GM19023 (cell line): Measurements from ENCODE around the gene GLDN.
"Not testable (repeated sequence)": the region's sequence is repeated elsewhere in the genome, so short reads cannot be mapped to it uniquely, and the experiment has no call there.

Source experiments
- ATAC-seq: cut with Tn5 transposase; IDR thresholded peaks from one replicate; pipeline ENCODE4 v1.9.1; 2021; ENCODE audit warnings: mild to moderate bottlenecking, moderate library complexity; ENCODE audit not compliant: unreplicated experiment

Gene GLDN

DNA sequence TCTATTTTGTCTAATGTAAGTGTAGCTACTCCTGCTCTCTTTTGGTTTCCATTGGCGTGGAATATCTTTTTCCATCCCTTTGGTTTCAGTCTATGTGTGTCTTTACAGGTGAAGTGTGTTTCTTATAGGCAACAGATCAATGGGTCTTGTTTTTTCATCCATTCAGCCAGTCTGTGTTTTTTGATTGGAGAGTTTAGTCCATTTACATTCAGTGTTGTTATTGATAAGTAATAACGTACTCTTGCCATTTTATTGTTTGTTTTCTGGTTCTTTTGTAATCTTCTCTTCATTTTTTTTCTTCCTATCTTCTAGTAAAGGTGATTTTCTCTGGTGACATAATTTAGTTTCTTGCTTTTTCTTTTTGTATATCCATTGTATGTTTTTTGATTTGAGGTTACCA is 97.1 kb downstream of the GLDN start:
- no peak for ATAC-seq

DNA sequence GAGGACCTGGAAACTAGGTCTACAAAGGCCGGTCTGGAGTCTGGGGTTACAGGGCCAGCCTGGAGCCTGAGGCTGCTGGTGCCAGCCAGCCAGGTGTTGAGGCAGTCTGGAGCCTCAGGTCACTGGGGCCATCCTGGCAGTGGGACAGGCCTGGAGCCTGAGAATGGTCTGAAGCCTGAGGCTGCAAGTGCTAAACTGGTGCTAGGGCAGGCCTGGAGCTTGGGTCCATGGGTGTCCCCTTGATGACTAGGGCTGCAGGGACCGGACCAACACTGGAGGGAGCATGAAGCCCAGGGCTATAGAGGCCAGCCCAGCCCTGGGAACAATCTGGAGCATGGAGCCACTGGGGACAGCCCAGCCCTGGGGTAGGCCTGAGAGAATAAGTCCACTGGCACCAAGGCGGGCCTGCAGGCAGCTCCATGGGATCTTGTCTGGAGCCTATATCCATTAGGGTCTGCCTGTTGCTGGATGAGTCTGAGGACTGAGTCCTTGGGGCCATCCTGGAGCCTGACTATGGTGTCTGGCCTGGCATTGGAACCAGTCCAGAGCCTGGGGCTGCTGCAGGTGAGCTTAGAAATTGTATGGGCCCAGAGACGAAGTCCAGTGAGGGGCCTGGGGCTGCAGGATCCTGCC is 101.9 kb downstream of the GLDN start:
- ATAC-seq, result no peak

DNA sequence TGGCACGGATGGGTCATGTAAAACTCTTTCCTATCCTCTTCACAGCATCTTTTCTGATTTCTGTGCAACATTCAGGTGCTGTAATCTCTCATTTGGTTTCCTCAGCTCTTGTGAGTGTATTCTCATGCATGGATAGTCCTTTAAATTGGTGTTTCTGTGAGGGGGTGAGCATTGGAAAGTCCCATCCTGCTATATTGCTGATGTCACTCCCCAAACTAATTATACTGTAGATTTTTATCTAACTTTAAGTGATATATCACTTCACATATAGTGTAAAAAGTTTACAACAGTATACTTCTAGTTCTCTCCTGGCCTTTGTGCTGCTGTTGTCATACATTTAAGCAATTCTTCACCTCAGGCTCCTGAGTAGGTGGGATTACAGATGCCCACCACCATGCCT is 102.7 kb downstream of the GLDN start:
- no peak for ATAC-seq

DNA sequence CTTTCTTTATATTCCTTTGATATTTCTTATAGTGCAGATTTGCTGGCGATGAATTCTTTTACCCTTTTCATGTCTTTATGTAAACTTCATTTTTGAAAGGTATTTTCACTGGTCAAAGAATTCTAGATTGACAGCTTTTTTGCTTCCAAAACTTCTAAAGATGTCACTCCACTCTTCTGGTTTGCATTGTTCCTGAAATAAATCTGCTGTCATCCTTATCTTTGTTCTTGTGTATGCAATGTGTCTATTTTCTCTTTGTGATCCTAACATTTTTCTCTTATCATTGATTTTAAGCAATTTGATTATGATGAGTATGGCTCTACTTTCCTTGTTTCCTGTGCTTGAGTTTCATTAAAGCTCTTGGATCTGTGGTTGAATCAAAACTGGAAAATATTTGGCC is 103.4 kb downstream of the GLDN start:
- ATAC-seq, result no peak

DNA sequence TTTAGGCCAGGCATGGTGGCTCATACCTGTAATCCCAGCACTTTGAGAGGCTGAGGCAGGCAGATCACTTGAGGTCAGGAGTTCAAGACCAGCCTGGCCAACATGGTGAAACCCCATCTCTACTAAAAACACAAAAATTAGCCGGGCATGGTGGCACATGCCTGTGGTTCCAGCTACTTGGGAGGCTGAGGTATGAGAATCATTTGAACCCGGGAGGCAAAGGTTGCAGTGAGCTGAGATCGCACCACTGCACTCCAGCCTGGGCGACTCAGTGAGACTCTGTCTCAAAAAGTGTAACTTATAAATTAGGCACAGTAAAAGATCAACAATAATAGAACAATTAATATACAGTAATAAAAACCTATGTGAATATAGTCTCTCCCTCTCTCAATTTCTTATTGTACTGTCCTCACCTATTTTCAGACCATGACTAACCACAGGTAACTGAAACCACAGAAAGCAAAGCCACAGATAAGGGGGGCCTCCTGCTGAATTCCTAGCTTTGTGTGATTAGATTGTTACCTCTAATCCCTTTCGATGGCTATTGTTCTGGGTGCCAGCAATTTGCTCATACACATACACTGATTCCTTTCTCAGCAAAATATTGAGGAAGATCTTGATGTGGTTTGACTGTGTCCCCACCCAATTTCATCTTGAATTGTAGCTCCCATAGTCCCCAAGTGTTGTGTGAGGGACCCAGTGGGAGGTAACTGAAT is 104.7 kb downstream of the GLDN start:
- ATAC-seq, result not testable (repeated sequence)

DNA sequence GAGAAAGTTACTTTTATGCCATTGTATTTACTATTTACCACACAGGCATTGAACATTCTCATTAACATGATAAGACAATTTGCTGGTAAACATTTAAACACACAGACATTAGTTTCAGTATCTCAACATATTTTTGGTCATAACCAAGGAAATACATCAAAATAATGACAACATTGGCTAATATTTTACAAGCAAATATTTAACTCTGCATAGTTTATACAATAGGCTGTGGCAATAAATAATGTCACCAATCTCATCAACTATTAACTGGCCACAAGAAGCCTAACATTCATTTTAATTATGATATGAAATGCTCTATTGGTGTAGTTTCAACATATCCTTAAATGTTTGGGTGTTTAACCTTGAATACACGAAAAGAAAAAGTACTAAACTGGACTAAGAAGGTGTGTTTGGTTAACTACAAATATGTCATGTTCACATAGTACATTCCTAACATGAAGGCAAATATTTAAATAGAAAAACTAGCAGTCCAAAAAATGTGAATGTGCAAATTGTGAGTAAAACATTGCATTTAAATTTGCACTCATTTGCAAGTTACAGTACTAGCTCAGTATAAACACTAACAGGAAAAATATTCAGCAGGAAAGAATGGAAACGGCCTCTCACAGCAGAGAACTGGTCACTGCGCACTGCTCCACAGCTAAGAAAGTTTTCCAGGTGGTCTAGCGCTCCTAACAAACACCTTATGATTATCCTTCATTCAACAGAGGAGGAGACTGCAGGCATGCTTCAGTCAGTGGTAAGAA is 106.6 kb downstream of the GLDN start:
- no peak for ATAC-seq

DNA sequence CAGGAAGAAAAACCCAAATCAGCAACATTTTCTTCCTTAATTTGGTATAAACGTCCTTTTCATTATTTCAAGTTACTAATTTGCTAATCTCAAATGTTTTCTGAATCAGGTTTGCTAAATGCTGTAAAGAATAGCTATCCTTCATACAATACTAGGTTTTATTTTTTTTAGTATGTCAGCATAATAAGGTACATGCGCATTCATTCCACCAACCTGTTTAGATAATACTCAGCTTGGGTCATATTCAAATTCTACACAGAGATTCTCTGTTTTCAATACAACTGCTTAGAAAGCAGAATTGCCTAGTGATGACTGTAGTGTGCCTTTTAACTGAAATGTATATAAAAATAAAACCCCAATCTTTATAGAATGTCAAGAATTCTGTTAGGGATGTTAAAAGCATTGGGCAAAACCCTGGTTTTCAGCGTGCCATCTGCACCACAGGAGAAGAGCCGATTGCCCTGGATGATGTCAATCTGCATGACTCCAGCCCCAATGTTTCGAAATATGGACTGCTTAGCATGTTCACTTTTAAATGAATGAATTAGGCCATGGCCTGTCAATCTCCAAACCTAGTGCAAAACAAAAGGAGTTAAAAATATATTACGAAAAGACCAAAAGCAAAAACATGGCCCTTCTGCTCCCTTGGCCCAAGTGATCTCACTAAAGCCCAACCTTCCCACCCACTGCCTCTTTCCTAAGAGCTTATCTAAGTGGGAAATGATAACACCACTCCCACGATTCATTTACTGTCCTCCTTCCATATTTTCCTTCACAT is 107.4 kb downstream of the GLDN start:
- ATAC-seq, result no peak

DNA sequence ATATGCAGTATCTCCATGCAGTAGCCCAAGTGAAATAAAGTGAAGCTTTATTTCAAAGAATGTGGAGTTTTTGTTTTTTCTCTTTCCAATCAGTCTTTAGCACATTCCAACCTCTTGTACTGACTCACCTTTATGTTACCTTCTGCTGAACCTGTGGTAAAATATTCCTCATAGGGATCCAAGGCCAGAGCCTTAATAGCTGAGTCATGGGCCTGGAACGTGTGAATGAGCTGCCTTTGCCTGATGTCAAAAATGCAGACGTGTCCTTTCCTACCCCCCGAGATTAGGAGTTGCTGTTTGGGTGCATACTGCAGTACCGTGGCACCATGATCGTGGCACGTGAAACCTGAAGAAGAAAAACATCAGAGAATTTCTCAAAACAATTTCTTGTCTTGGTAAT is 108.5 kb downstream of the GLDN start:
- no peak for ATAC-seq
